Stomach (tissue), 4 donors: ENCODE data around the gene CLCN2.

Source experiments
- EP300 ChIP-seq: sonication (generic); formaldehyde crosslinking; IDR thresholded peaks from one replicate; pipeline ENCODE4 v1.6.1; 2017; ENCODE audit warnings: antibody characterized with exemption
- POLR2A ChIP-seq, 4 donors: fragments of 450-650 bp; IDR thresholded peaks; one replicate each; pipeline ENCODE4 v1.6.1; 2016; ENCODE audit warnings: antibody characterized with exemption in 4 of 4, control low read depth in 2 of 4, mild to moderate bottlenecking in 1 of 4, moderate library complexity in 1 of 4
- TF ChIP-seq, protein P1 (sequence below), 7 experiments: fragments of 450-650 bp in 4 of 7; fragments of 200-600 bp in 3 of 7; sonication (generic) in 3 of 7; IDR thresholded peaks; one replicate each; pipeline ENCODE4 v1.5.1; 2016 to 2019; ENCODE audit warnings: antibody characterized with exemption in 7 of 7, control low read depth in 2 of 7, mild to moderate bottlenecking in 1 of 7

DNA sequence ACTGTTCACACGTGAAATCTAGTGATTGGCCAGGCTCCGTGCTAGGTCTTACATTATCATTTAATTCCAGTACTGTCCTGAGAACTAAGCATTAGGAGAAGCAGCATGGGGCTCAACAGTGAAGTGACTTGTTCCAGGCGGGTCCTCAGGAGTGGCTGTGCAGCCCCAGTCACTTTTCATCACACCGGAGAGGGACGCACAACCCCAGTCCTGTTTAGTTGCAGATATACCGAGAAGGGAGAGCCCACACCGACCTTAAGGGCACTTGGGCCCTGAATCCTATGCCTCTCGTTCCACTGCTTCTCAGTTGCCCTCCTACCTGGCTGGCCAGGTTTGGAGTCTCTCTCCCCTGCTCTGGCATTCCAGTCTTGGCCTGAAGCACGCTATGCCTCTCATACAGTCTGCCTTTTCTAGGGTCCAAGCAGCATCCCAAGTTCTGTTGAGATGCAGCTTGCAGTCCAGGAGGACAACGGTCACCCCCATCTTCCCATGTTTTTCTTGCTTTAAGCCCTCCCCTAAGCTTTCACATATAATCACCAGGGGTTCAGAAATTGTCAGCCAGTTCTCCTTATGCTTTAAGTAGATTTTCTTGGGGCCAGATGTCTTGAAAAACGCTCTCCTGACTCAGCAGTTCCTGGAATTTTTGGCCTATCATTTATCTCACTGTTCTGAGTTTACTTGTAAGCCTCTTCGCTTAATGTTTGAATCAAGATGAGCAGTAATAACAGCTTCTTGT is 13.9 kb downstream of the CLCN2 start:
- TF ChIP-seq, protein P1, sequence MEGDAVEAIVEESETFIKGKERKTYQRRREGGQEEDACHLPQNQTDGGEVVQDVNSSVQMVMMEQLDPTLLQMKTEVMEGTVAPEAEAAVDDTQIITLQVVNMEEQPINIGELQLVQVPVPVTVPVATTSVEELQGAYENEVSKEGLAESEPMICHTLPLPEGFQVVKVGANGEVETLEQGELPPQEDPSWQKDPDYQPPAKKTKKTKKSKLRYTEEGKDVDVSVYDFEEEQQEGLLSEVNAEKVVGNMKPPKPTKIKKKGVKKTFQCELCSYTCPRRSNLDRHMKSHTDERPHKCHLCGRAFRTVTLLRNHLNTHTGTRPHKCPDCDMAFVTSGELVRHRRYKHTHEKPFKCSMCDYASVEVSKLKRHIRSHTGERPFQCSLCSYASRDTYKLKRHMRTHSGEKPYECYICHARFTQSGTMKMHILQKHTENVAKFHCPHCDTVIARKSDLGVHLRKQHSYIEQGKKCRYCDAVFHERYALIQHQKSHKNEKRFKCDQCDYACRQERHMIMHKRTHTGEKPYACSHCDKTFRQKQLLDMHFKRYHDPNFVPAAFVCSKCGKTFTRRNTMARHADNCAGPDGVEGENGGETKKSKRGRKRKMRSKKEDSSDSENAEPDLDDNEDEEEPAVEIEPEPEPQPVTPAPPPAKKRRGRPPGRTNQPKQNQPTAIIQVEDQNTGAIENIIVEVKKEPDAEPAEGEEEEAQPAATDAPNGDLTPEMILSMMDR (IDR thresholded peaks at IDR 0.05): no peak
- TF ChIP-seq POLR2A (IDR thresholded peaks at IDR 0.05) (no peak), EP300 (no peak)
